Stomach (tissue), 4 donors: ENCODE measurements around the gene ASCC2.

Experiments used
- EP300 ChIP-seq: sonication (generic); formaldehyde crosslinking; IDR thresholded peaks from one replicate; pipeline ENCODE4 v1.6.1; 2017; ENCODE audit warnings: antibody characterized with exemption
- POLR2A ChIP-seq, 4 donors: fragments of 450-650 bp; IDR thresholded peaks; one replicate each; pipeline ENCODE4 v1.6.1; 2016; ENCODE audit warnings: antibody characterized with exemption in 4 of 4, control low read depth in 2 of 4, mild to moderate bottlenecking in 1 of 4, moderate library complexity in 1 of 4
- POLR2AphosphoS5 ChIP-seq, 3 donors: sonication (generic); formaldehyde crosslinking; IDR thresholded peaks; one replicate each; pipeline ENCODE4 v1.6.1; 2016; ENCODE audit warnings: antibody characterized with exemption in 3 of 3
- TF ChIP-seq, protein P1 (sequence below), 7 experiments: fragments of 450-650 bp in 4 of 7; fragments of 200-600 bp in 3 of 7; sonication (generic) in 3 of 7; IDR thresholded peaks; one replicate each; pipeline ENCODE4 v1.5.1; 2016 to 2019; ENCODE audit warnings: antibody characterized with exemption in 7 of 7, control low read depth in 2 of 7, mild to moderate bottlenecking in 1 of 7

DNA sequence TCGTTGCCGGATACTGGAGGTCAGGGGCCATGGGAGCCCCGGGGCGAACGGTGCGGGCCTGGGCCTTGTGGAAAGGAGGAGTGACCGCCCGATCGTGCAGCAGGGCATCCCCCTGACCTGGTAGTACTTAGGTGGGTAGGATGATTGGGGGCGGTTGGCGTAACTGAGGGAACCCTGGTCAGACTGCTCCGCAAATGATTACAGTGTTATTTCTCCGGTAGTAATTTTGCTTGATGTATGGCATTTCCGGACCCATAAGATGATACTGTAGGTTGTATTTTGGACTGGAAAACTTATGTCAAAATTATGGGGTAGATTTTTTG lies 45.7 kb upstream of the ASCC2 start:
- TF ChIP-seq EP300 (no peak), POLR2A (IDR thresholded peaks at IDR 0.05) (no peak), POLR2AphosphoS5 (IDR thresholded peaks at IDR 0.05) (no peak)
- TF ChIP-seq, protein P1, sequence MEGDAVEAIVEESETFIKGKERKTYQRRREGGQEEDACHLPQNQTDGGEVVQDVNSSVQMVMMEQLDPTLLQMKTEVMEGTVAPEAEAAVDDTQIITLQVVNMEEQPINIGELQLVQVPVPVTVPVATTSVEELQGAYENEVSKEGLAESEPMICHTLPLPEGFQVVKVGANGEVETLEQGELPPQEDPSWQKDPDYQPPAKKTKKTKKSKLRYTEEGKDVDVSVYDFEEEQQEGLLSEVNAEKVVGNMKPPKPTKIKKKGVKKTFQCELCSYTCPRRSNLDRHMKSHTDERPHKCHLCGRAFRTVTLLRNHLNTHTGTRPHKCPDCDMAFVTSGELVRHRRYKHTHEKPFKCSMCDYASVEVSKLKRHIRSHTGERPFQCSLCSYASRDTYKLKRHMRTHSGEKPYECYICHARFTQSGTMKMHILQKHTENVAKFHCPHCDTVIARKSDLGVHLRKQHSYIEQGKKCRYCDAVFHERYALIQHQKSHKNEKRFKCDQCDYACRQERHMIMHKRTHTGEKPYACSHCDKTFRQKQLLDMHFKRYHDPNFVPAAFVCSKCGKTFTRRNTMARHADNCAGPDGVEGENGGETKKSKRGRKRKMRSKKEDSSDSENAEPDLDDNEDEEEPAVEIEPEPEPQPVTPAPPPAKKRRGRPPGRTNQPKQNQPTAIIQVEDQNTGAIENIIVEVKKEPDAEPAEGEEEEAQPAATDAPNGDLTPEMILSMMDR (IDR thresholded peaks at IDR 0.05): no peak
